ENCODE measurements around the gene TRIM31.
A peak's percentile ranks its signal among the peaks of the same experiment; 100 is the strongest.

TRIM31 gene

GRCh38 chr6:30112402-30112994 is 392 bp downstream of the TRIM31 start:
- DNase-seq: no peak

- no peak for DNase-seq
Measured at GRCh38 chr6:30111266-30111856, 1.5 kb downstream of the TRIM31 start.

- no peak for DNase-seq
Measured at GRCh38 chr6:30104661-30105060, 8.2 kb downstream of the TRIM31 start.

GRCh38 chr6:30103872-30104179 is 9.1 kb downstream of the TRIM31 start:
- DNase-seq: no peak

GRCh38 chr6:30102970-30103871 is 9.7 kb downstream of the TRIM31 start:
- DNase-seq: peak; percentile 23

GRCh38 chr6:30102414-30102969 is 10.4 kb downstream of the TRIM31 start:
- DNase-seq: no peak

- DNase-seq: no peak
Measured at GRCh38 chr6:30101444-30102413, 11.2 kb downstream of the TRIM31 start.

- no peak for DNase-seq
Measured at GRCh38 chr6:30100585-30101443, 12.1 kb downstream of the TRIM31 start.

GRCh38 chr6:30100154-30100553 is 12.7 kb downstream of the TRIM31 start:
- no peak for DNase-seq

GRCh38 chr6:30097902-30098768 is 14.8 kb downstream of the TRIM31 start:
- DNase-seq: no peak

- no peak for DNase-seq
Measured at GRCh38 chr6:30096829-30097228, 16.1 kb downstream of the TRIM31 start.

GRCh38 chr6:30093951-30094661 is 18.8 kb downstream of the TRIM31 start:
- no peak for DNase-seq

GRCh38 chr6:30092852-30093543 is 19.9 kb downstream of the TRIM31 start:
- no peak for DNase-seq

GRCh38 chr6:30091577-30092381 is 21.1 kb downstream of the TRIM31 start:
- no peak for DNase-seq

GRCh38 chr6:30087876-30088275 is 25.0 kb downstream of the TRIM31 start:
- no peak for DNase-seq

- no peak for DNase-seq
Measured at GRCh38 chr6:30077218-30077617, 35.7 kb downstream of the TRIM31 start.

- DNase-seq: no peak
Measured at GRCh38 chr6:30075790-30076732, 36.8 kb downstream of the TRIM31 start.
